ENCODE data around the gene ACOX1.

GRCh38 chr17:75970626-75971025 lies 8.3 kb downstream of the ACOX1 start:
- TF ChIP-seq, protein P1, sequence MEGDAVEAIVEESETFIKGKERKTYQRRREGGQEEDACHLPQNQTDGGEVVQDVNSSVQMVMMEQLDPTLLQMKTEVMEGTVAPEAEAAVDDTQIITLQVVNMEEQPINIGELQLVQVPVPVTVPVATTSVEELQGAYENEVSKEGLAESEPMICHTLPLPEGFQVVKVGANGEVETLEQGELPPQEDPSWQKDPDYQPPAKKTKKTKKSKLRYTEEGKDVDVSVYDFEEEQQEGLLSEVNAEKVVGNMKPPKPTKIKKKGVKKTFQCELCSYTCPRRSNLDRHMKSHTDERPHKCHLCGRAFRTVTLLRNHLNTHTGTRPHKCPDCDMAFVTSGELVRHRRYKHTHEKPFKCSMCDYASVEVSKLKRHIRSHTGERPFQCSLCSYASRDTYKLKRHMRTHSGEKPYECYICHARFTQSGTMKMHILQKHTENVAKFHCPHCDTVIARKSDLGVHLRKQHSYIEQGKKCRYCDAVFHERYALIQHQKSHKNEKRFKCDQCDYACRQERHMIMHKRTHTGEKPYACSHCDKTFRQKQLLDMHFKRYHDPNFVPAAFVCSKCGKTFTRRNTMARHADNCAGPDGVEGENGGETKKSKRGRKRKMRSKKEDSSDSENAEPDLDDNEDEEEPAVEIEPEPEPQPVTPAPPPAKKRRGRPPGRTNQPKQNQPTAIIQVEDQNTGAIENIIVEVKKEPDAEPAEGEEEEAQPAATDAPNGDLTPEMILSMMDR (IDR thresholded peaks at IDR 0.05; ENCODE audit: poor library complexity), result no peak
- TF ChIP-seq EZH2 (IDR thresholded peaks at IDR 0.05; ENCODE audit: borderline replicate concordance) (no peak), EZH2phosphoT487 (IDR thresholded peaks at IDR 0.05; ENCODE audit: low read depth, severe bottlenecking, unreplicated experiment) (no peak)

Data from hepatocyte (in vitro differentiated cells).